ENCODE results near the gene NCKIPSD. TPM values are rescaled to one million over a fixed set of nuclear protein-coding genes. Genes with fewer than 3 reads are reported as not detected.

The NCKIPSD gene
- total RNA-seq, 1 donor from 2014 or later: 49.8 TPM

DNA sequence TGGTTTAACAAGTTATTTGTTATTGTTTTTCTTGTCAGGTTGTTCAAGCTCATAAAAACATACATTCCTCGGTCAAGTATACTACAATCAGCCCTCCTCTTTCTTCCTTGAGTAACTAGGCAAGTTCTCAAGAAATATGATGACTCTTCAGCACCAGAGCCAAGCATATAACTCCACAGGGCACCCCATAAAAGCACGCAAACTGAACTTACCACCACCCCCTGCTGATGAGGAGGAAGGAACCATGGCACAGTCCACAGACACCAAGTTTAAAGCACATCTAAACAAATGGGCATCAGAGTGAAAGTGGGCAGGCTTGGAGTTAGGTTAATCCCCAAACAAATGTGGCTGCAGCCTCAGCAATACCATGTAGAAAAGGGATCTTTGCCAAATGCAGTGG lies 26.0 kb upstream of the NCKIPSD start:
- peaks cover 29% of the 10 kb centered on the region for H3K4me1 Mint-ChIP-seq (ENCODE audit: low read depth)
- peak overlapping the region; percentile 31 for H3K27ac Mint-ChIP-seq
- no peak overlapping the region for H3K4me3 Mint-ChIP-seq (ENCODE audit: low read depth)
- peaks cover 63% of the 10 kb centered on the region for H3K36me3 Mint-ChIP-seq (ENCODE audit: low read depth)
- no peak for DNase-seq (ENCODE audit: low spot score)
- H3K9me3 Mint-ChIP-seq: no peaks in the 10 kb centered on the region
- H3K27me3 Mint-ChIP-seq (ENCODE audit: low read depth): no peaks in the 10 kb centered on the region
- intact Hi-C loops (cut with micrococcal nuclease): no loop called here

DNA sequence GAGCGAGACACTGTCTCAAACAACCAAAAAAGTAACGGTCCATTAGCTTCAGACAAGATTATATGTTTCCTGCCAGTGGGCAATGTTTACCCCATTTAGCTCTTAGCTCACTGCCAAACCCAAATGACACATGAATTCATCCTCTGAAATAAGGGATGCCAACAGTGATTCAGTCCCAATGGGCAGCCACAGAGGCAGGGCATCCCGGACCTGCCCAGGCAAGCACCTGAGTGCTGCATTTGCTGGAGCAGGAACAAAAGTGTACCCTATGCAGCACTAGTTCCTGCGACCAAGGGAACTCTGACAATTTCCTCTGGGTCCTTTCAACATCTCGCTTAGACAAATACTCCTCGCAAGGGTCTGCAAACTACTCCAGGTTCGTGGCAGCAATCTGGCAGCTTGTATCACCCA lies 23.3 kb upstream of the NCKIPSD start:
- intact Hi-C loops (cut with micrococcal nuclease): no loop called here
- Mint-ChIP-seq H3K27me3 (ENCODE audit: low read depth) (no peaks in the 10 kb centered on the region), H3K4me3 (ENCODE audit: low read depth) (no peak overlapping the region), H3K36me3 (ENCODE audit: low read depth) (peaks cover 56% of the 10 kb centered on the region), H3K27ac (no peak overlapping the region), H3K4me1 (ENCODE audit: low read depth) (peaks cover 15% of the 10 kb centered on the region), H3K9me3 (no peaks in the 10 kb centered on the region)
- DNase-seq (ENCODE audit: low spot score): no peak

DNA sequence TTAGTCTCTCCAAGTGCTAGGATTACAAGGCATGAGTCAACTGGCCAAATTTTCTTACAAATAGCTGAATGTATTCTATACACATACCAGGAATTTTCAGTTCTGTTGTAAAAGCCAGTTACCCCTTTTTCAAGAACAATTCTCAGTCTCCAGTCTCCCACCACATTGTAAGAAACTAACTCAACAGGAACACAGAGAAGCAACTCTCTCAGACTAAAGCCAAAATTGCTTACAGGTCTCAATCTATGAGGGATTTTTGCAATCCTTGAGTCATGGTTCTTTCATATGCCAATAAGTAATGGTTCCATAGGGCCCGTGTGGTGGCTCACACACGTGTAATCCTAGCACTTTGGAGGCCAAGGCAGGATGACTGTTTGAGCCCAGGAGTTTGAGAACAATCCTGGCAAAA lies 22.8 kb upstream of the NCKIPSD start:
- Mint-ChIP-seq H3K4me1 (ENCODE audit: low read depth) (peaks cover 15% of the 10 kb centered on the region), H3K9me3 (no peaks in the 10 kb centered on the region), H3K27me3 (ENCODE audit: low read depth) (no peaks in the 10 kb centered on the region), H3K4me3 (ENCODE audit: low read depth) (no peak overlapping the region), H3K27ac (peak overlapping the region; percentile 28), H3K36me3 (ENCODE audit: low read depth) (peaks cover 54% of the 10 kb centered on the region)
- intact Hi-C loops (cut with micrococcal nuclease): no loop called here
- DNase-seq (ENCODE audit: low spot score): no peak

DNA sequence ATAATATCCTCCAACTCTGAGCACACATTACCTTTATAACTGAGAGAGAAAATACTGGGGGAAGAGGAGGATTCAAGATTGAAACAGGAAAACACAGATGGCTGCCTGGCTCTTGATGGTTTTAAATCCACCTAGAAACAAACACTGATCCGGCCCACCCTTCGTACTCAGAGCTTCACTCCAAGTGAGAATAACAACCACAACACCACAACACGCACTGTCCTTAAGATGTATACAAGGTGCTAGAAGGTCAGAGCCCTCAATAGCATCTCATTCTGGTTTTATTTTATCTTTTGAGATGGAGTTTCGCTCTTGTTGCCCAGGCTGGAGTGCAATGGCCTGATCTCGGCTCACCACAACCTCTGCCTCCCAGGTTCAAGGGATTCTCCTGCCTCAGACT lies 21.4 kb upstream of the NCKIPSD start:
- Mint-ChIP-seq H3K36me3 (ENCODE audit: low read depth) (peaks cover 58% of the 10 kb centered on the region), H3K9me3 (no peaks in the 10 kb centered on the region), H3K27me3 (ENCODE audit: low read depth) (no peaks in the 10 kb centered on the region), H3K4me3 (ENCODE audit: low read depth) (no peak overlapping the region), H3K4me1 (ENCODE audit: low read depth) (peaks cover 18% of the 10 kb centered on the region), H3K27ac (no peak overlapping the region)
- intact Hi-C loops (cut with micrococcal nuclease): no loop called here
- DNase-seq (ENCODE audit: low spot score): no peak

DNA sequence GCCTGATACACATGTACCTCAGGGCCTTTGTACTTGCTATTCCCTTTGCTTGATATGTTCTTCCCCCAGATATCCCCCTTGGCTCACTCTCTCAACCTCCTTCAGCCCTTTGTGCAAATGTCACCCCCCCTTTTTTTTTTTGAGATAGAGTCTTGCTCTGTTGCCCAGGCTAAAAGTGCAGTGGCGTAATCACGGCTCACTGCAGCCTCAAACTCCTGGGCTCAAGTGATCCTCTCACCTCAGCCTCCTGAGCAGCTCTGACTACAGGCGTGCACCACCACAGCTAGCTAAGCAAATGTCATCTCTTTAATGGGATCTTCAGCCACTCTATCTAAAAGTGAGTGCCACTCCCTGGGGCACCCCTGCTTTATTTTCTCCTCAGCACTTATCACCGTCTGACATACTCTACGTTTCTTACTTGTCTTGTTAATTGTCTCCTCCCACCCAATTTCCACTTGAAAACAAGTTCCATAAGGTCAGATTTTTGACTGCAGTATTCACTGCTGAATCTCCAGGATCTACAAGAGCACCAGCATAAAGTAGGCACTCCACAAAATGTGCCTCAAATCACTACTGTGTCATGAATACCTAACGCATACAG lies 16.7 kb upstream of the NCKIPSD start:
- no peak for DNase-seq (ENCODE audit: low spot score)
- Mint-ChIP-seq H3K9me3 (no peaks in the 10 kb centered on the region), H3K27me3 (ENCODE audit: low read depth) (no peaks in the 10 kb centered on the region), H3K4me3 (ENCODE audit: low read depth) (no peak overlapping the region), H3K27ac (peak overlapping the region; percentile 24), H3K36me3 (ENCODE audit: low read depth) (peaks cover 40% of the 10 kb centered on the region), H3K4me1 (ENCODE audit: low read depth) (peaks cover 9% of the 10 kb centered on the region)
- intact Hi-C loops (cut with micrococcal nuclease): no loop called here

DNA sequence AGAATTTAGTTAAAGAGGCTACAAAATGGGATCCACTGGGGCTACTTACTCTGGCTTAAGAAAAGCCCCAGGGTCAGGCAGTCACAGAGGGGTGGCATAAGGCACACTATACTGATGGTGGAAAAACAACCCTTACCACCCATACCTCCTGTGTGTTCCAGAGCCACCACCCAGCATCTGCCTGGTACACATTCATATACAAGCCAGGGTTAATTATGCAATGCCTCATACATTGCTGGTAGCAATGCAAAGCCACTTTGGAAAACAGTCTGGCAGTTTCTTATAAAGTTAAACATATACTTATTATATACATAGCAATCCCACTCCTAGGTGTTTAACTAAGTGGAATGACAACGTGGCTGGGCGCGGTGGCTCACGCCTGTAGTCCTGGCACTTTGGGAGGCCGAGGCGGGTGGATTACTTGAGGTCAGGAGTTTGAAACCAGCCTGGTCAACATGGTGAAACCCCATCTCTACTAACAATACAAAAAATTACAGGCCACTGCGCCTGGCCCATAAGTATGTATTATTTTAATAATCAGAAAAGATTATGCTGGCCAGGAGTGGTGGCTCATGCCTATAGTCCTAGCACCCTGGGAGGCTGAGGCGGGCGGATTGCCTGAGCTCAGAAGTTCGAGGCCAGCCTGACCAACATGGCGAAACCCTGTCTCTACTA lies 15.2 kb upstream of the NCKIPSD start:
- no peak for DNase-seq (ENCODE audit: low spot score)
- Mint-ChIP-seq H3K9me3 (no peaks in the 10 kb centered on the region), H3K27ac (no peak overlapping the region), H3K4me1 (ENCODE audit: low read depth) (peaks cover 13% of the 10 kb centered on the region), H3K4me3 (ENCODE audit: low read depth) (no peak overlapping the region), H3K27me3 (ENCODE audit: low read depth) (no peaks in the 10 kb centered on the region), H3K36me3 (ENCODE audit: low read depth) (peaks cover 36% of the 10 kb centered on the region)
- intact Hi-C loops (cut with micrococcal nuclease): no loop called here

DNA sequence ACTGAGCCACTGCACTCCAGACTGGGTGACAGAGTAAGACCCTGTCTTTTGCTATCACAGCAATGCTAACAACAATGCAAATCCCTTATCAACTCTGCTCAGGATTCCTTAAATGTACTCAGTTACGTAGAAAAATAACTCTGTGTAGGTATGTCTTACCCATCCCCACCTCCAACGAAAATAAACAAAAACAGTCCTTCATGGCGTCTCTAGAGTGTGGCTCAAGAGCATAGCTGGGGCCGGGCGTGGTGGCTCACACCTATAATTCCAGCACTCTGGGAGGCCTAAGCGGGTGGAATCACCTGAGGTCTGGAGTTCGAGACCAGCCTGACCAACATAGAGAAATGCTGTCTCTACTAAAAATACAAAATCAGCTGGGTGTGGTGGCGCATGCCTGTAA lies 13.2 kb upstream of the NCKIPSD start:
- no peak for DNase-seq (ENCODE audit: low spot score)
- no peak overlapping the region for H3K4me3 Mint-ChIP-seq (ENCODE audit: low read depth)
- intact Hi-C loops (cut with micrococcal nuclease): no loop called here
- H3K27ac Mint-ChIP-seq: no peak overlapping the region
- H3K36me3 Mint-ChIP-seq (ENCODE audit: low read depth): peaks cover 42% of the 10 kb centered on the region
- peaks cover 13% of the 10 kb centered on the region for H3K4me1 Mint-ChIP-seq (ENCODE audit: low read depth)
- no peaks in the 10 kb centered on the region for H3K27me3 Mint-ChIP-seq (ENCODE audit: low read depth)
- no peaks in the 10 kb centered on the region for H3K9me3 Mint-ChIP-seq

DNA sequence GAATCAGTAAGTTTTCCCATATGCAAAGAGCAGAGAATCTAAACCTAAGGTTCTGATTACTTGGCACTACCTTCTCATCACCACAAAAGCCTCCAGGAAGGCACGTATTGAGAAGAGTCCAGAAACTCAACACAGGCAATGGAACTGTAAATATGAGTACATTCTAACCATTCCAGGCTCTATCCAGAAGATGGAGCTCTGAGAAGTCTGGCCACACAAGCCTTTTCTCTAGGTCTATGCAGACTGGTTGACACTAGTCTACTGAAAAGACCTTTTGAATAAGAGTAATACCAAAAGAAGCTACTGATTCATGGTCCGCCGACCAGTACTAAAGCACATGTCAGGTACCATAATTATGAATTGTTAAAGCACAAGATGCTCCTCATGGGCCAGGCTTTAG lies 12.2 kb upstream of the NCKIPSD start:
- H3K4me1 Mint-ChIP-seq (ENCODE audit: low read depth): peaks cover 13% of the 10 kb centered on the region
- H3K27ac Mint-ChIP-seq: no peak overlapping the region

DNA sequence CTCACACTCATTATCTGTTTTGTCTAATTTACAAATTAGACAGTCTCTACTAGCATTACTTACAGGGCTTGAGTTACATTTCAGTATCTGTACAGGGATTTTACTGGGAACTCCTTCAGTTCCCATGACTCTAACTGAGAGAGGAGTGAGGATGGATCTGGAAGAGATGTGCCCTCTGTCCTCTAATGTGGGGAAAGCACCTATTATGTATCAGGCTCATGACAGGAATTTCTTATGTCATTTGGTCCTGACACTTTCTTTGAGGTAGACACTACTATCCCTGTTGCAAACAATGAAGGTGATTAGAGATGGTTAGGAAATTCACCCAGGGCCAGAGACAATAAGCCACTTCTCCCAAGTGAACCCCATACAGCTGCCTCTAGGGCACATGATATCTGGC lies 10.9 kb upstream of the NCKIPSD start:
- Mint-ChIP-seq H3K36me3 (ENCODE audit: low read depth) (peaks cover 52% of the 10 kb centered on the region), H3K27me3 (ENCODE audit: low read depth) (no peaks in the 10 kb centered on the region), H3K4me3 (ENCODE audit: low read depth) (no peak overlapping the region), H3K27ac (no peak overlapping the region), H3K4me1 (ENCODE audit: low read depth) (peaks cover 6% of the 10 kb centered on the region), H3K9me3 (no peaks in the 10 kb centered on the region)
- no peak for DNase-seq (ENCODE audit: low spot score)
- intact Hi-C loops (cut with micrococcal nuclease): no loop called here

More for the DNA sequence above, 12.2 kb upstream of the NCKIPSD start:
- Mint-ChIP-seq H3K9me3 (no peaks in the 10 kb centered on the region), H3K4me3 (ENCODE audit: low read depth) (no peak overlapping the region), H3K36me3 (ENCODE audit: low read depth) (peaks cover 50% of the 10 kb centered on the region), H3K27me3 (ENCODE audit: low read depth) (no peaks in the 10 kb centered on the region)
- DNase-seq (ENCODE audit: low spot score): no peak
- intact Hi-C loops (cut with micrococcal nuclease): no loop called here

DNA sequence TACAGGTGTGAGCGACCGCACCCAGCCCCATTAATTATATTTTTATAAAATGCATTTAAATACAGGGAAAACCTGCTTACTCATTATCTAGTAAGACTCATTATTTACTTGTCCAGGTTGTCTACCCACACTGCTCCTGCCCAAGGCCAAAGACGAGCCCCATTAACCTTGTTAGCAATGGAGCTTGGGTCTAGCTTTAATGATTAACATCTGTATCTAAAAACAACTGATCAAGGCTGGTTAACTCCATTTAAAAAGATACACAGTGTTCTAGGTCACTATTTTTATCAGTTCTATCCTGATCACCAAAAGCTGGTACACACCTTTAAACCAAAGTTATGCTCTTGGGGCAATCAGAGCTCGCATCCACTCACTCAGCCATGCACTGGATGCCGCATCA lies 10.4 kb upstream of the NCKIPSD start:
- peaks cover 6% of the 10 kb centered on the region for H3K4me1 Mint-ChIP-seq (ENCODE audit: low read depth)
- H3K4me3 Mint-ChIP-seq (ENCODE audit: low read depth): no peak overlapping the region
- peaks cover 56% of the 10 kb centered on the region for H3K36me3 Mint-ChIP-seq (ENCODE audit: low read depth)
- H3K27me3 Mint-ChIP-seq (ENCODE audit: low read depth): no peaks in the 10 kb centered on the region
- no peaks in the 10 kb centered on the region for H3K9me3 Mint-ChIP-seq
- no peak overlapping the region for H3K27ac Mint-ChIP-seq
- DNase-seq (ENCODE audit: low spot score): no peak
- intact Hi-C loops (cut with micrococcal nuclease): no loop called here

DNA sequence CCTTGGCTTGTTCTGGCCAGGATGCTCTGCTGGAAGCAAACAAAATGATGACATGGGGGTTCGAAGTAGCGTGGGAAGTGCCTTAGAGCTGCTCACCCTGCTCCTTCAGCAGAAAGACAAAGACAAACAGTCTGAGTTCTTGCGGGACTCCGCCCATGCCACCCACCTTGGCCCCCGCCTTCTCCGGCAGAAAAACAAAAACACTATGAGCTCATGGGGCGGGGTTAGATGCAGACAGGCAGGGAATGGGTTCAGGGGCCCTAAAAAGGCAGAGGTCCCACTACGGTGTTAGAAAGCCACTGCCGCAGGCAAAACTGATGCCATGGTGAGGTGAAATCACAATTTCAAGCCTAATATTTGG lies 9.7 kb upstream of the NCKIPSD start:
- no peaks in the 10 kb centered on the region for H3K9me3 Mint-ChIP-seq
- no peak overlapping the region for H3K27ac Mint-ChIP-seq
- no peaks in the 10 kb centered on the region for H3K27me3 Mint-ChIP-seq (ENCODE audit: low read depth)
- intact Hi-C loops (cut with micrococcal nuclease): no loop called here
- H3K36me3 Mint-ChIP-seq (ENCODE audit: low read depth): peaks cover 59% of the 10 kb centered on the region
- peaks cover 6% of the 10 kb centered on the region for H3K4me1 Mint-ChIP-seq (ENCODE audit: low read depth)
- no peak for DNase-seq (ENCODE audit: low spot score)
- H3K4me3 Mint-ChIP-seq (ENCODE audit: low read depth): no peak overlapping the region

DNA sequence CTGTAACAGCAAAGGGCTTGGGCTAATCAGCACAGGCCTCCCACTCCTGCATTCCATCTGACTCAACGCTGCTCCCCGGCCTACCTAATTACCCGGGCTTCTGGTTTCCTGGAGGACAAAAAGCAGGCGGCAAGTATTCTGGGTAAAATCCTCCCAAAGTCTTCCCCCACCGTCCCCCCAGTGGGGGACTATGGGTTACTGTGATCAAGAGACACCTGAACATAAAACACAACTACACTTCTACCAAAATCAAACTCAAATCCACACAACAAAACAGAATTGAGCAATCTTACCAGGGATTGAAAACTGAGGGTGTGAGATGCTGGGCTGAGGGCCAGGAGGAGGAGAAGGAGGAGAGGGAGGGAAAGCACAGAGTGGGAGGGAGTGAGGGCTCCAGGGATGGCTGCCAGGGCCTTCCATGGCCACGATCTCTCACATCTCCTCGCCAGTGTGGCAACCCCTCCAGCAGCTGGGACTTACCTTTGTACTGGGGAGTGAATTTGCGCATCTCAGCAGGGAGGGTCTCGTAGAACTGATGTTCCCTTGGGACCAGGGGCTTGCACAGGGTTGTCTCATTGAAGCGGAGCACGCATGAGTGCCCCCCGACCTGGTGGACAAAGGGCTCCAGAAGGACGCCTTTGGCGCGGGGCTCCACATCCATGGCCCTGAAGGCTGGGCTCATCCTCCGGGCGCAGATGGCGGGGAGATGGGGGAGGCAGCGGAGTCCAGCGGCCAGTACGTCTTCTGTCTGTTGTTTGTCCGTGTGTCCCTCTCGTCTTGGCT lies 9.1 kb upstream of the NCKIPSD start:
- H3K9me3 Mint-ChIP-seq: no peaks in the 10 kb centered on the region
- no peak for DNase-seq (ENCODE audit: low spot score)
- H3K27ac Mint-ChIP-seq: no peak overlapping the region
- intact Hi-C loops (cut with micrococcal nuclease): no loop called here
- H3K36me3 Mint-ChIP-seq (ENCODE audit: low read depth): peaks cover 58% of the 10 kb centered on the region
- H3K4me1 Mint-ChIP-seq (ENCODE audit: low read depth): peaks cover 4% of the 10 kb centered on the region
- no peak overlapping the region for H3K4me3 Mint-ChIP-seq (ENCODE audit: low read depth)
- no peaks in the 10 kb centered on the region for H3K27me3 Mint-ChIP-seq (ENCODE audit: low read depth)

DNA sequence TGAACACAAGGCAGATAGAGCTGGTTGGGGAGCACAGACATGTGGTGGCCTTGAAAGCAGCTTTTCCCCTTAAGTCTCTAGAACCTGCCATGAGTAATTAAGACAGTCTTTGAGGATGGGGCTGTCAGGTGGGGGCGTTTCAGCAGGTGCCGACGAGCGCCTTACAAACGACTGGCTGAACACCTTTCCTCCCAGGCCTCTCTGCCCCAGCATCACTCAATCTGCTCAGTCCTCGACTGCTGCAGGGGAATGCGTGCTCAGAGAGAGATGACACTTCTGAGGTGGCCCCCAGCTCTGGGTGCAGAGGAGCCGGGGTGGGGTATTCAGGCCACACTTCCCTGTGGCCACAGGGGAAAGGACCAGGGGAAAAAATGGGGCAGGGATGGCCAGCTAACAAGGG lies 8.1 kb upstream of the NCKIPSD start:
- H3K36me3 Mint-ChIP-seq (ENCODE audit: low read depth): peaks cover 53% of the 10 kb centered on the region
- intact Hi-C loops (cut with micrococcal nuclease): no loop called here
- no peak overlapping the region for H3K4me3 Mint-ChIP-seq (ENCODE audit: low read depth)
- no peak for DNase-seq (ENCODE audit: low spot score)
- peaks cover 4% of the 10 kb centered on the region for H3K4me1 Mint-ChIP-seq (ENCODE audit: low read depth)
- H3K27ac Mint-ChIP-seq: no peak overlapping the region
- no peaks in the 10 kb centered on the region for H3K9me3 Mint-ChIP-seq
- H3K27me3 Mint-ChIP-seq (ENCODE audit: low read depth): no peaks in the 10 kb centered on the region

Data from activated T-helper 2 cell treated with anti-CD3 and anti-CD28 coated beads, Interferon-gamma antibody, Interleukin-2, Interleukin-4, amounts not matched to agents 10 μg/mL and 5 μg/mL and 100 μg/mL, durations not matched to agents 14 hours and 24 hours and 36 hours (primary cell).